Urinary bladder (tissue), 4 donors: ENCODE measurements around the gene PDE4DIP. TPM values are rescaled to one million over a fixed set of nuclear protein-coding genes. Genes with fewer than 3 reads are reported as not detected.
"Not testable (repeated sequence)": the region's sequence is repeated elsewhere in the genome, so short reads cannot be mapped to it uniquely, and the experiment has no call there.

Experiments
- DNase-seq: peaks from one replicate; pipeline ENCODE4 v3.0.0-alpha.2; 2015; ENCODE audit errors: extremely low spot score
- H3K27ac ChIP-seq: one replicate; pipeline ENCODE4 v1.5.1; 2013; ENCODE audit warnings: low read depth, mild to moderate bottlenecking, moderate library complexity
- H3K36me3 ChIP-seq: one replicate; pipeline ENCODE4 v1.6.1; 2013; ENCODE audit warnings: mild to moderate bottlenecking, moderate library complexity; ENCODE audit not compliant: insufficient read depth
- H3K4me1 ChIP-seq: one replicate; pipeline ENCODE4 v1.6.1; 2013; ENCODE audit warnings: mild to moderate bottlenecking, moderate library complexity; ENCODE audit not compliant: insufficient read depth
- H3K4me3 ChIP-seq: one replicate; pipeline ENCODE4 v1.5.1; 2013; ENCODE audit warnings: low read depth, low read length
- WGBS: extraction: QIAGEN DNeasy Blood & Tissue Kit; methylation state at CpG from one replicate; pipeline ENCODE4 v1.1.7; 2013; 5-methylcytosine and 5-hydroxymethylcytosine counted together
- polyA plus RNA-seq: library from polyadenylated mRNA; stranded (reverse); fragments of 200-250 nt; gene quantifications from one replicate; pipeline ENCODE4 v1.2.3, GENCODE V29; 2013
- total RNA-seq: library from RNA; depleted of rRNA; stranded (reverse); fragments of >200 nt; gene quantifications from one replicate; pipeline ENCODE4 v1.2.3, GENCODE V29; 2014
- donor health status: healthy with polysubstance abuse.
- donor health status: healthy.

The PDE4DIP gene
- total RNA-seq: 127 TPM
- polyA plus RNA-seq: 18.1 TPM

DNA sequence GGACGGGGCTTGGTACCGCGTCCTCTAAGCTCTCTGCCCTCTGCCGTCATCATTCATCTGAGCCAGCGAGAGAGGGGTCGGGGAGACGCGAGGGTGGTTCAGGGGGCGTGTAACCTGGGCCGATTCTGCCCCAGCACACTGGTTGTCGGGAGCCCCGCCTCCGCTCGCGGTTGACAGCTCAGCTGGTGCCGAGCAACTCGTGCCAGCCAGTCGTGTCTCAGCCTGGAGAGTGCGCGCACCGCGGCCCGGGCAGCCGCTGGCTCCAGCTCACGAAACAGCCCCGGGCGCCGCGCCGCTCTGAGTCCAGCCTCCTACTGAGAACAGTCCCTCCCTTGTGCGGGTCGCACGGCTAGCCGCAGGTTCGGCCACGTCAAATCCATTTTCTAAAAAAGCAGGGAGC lies at the start of gene PDE4DIP:
Gene PDE4DIP (plus strand): TSS at position 209 of the 400 bp plus-strand sequence. CDS start 347 bp downstream, outside the sequence.
- H3K36me3 ChIP-seq, H3K4me1 ChIP-seq, H3K27ac ChIP-seq, DNase-seq, H3K4me3 ChIP-seq: not testable (repeated sequence)
- 0% methylated on average over 12 of the region's 36 CpGs for WGBS

DNA sequence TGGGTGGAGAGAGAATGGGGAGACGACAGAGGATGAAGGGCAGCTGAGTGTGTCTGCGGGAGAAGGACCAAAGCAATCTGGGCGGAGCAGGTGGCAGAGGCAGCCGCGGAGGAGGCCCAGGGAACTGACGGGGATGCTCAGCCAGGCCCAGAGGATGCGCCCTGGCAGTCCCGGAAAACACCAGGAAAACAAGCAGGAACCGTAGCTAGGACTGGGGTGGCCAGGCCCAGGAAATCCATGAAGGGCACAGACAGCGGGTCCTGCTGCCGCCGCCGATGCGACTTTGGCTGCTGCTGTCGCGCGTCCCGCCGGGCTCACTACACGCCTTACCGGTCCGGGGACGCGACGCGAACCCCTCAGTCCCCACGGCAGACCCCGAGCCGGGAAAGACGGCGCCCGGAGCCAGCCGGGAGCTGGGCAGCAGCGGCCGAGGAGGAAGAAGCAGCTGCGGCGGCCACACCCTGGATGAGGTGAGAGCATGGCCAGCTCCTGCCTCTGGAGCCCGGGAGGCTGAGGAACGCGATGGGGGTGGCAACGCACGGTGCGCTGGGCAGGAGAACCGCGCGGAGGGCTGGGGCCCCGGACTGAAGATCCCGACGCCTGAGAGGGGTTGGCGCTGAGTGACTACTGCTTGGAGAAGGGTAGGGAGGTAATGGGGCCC lies 35.8 kb upstream of the PDE4DIP start:
- H3K4me1 ChIP-seq, H3K36me3 ChIP-seq, H3K4me3 ChIP-seq, DNase-seq, H3K27ac ChIP-seq: not testable (repeated sequence)
- WGBS: no CpG with 5 or more reads among the region's 50 CpGs

DNA sequence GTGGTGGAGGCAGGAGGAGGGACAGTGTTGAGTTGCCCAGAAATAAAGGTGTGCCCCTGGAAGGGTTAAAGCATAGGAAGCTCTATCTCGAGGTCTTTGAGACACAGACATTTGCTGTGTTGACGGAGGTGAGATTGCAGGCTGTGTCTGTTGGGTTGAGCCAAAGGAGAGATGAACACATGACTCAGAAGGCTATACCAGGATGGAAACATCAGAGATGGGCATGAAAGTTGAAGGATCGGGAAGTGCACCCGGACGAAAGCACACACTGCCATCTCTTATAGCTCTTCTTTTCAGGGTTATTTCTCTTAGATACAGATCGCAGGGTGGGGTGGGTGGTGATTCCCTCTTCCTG lies 35.3 kb upstream of the PDE4DIP start:
- WGBS: no CpG with 5 or more reads among the region's 6 CpGs
- H3K36me3 ChIP-seq, H3K4me3 ChIP-seq, DNase-seq, H3K4me1 ChIP-seq, H3K27ac ChIP-seq: not testable (repeated sequence)

DNA sequence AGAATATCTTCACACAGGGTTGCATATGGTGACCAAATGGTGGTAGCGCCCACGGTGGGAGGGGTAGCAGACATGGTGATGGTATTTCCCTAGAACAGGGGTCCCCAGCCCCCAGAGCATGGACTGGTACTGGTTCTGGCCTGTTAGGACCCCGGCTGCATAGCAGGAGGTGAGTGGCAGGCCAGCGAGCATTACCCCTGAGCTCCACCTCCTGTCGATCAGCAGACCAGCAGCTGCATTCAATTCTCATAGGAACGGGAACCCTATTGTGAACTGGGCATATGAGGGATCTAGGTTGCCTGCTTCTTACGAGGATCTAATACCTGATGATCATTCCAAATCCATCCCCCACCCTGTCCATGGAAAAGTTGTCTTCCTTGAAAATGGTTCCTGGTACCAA lies 22.0 kb upstream of the PDE4DIP start:
- H3K36me3 ChIP-seq, H3K4me3 ChIP-seq, DNase-seq, H3K27ac ChIP-seq, H3K4me1 ChIP-seq: not testable (repeated sequence)
- 84% methylated on average over 1 of the region's 7 CpGs for WGBS

DNA sequence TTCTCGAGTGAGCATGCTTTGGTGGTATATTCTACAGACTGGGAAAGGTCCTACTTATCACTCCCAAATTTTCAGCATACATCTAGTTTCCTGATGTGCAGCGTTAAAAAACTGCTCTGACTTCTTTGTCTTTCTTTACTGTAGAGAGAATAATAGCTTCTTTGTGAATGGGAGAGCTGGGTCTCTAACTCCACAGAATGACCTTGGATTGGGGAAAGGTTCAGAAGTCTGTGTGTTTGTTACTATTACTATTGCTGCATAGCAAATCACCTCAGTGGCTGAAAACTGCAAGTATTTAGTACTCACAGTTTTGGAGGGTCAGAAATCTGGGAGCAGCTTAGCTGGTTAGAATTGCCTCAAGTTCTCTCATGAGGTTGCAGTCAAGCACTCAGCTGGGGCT lies 20.4 kb upstream of the PDE4DIP start:
- H3K36me3 ChIP-seq, H3K4me3 ChIP-seq, H3K4me1 ChIP-seq, H3K27ac ChIP-seq, DNase-seq: not testable (repeated sequence)
- no CpG with 5 or more reads among the region's 2 CpGs for WGBS

DNA sequence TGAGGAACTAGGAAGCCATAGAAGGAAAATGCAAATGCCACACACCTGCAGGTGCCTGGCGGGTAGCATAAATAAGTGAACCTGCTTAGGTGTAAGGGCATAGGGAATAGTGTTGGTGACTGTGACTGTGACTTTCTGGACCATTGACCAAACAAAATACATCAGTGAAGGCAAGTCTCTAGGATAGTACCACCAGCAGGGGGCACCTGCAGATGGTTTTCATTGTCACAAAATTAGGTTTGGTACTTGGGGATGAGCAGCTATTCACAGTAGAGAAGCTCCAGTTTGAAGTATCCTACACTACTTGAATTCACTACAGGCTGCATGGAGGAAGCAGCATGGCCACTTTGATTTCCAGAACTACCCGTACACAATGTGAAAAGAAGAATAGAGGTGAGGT lies 19.2 kb upstream of the PDE4DIP start:
- not testable (repeated sequence) for H3K36me3 ChIP-seq, DNase-seq, H3K4me1 ChIP-seq, H3K4me3 ChIP-seq, H3K27ac ChIP-seq
- WGBS: no CpG with 5 or more reads among the region's 2 CpGs

DNA sequence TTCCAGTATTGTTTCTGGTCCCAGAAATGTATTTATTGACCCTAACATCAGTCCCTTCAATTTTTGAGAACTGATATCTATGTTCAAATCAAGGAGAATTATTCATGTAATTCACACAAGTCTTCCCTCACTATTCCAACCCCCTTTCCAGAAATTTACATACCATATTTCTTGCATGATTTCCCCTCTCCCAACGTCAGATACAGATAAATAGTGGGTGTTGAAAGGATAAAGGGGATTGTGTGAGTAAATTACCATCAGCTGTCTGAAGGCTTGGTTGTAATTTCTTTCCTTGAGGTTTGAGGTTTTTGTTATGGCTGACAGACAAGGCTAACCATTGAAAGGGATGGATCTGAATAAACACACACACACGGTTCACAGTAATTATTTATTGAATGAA lies 15.7 kb upstream of the PDE4DIP start:
- 55% methylated on average over 1 of the region's 2 CpGs for WGBS
- H3K4me3 ChIP-seq, DNase-seq, H3K36me3 ChIP-seq, H3K27ac ChIP-seq, H3K4me1 ChIP-seq: not testable (repeated sequence)

DNA sequence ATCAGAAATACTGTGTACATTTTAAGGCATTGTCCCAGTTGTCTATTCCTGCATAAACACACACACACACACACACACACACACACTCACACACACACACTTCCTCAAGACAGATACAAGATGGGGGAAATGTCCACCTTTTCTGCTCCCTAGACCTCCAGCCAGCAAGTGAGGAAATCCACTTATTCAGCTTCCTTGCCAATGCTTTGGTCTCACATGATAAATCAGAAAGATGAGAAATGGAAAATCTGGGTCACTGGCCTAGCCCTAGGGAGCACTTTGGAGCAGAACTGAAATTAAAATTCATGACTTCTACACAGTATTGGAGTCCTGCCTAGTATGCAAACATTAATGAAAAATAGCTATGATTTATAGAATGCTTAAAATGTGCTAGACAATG lies 15.3 kb upstream of the PDE4DIP start:
- DNase-seq, H3K36me3 ChIP-seq, H3K27ac ChIP-seq, H3K4me1 ChIP-seq, H3K4me3 ChIP-seq: not testable (repeated sequence)

DNA sequence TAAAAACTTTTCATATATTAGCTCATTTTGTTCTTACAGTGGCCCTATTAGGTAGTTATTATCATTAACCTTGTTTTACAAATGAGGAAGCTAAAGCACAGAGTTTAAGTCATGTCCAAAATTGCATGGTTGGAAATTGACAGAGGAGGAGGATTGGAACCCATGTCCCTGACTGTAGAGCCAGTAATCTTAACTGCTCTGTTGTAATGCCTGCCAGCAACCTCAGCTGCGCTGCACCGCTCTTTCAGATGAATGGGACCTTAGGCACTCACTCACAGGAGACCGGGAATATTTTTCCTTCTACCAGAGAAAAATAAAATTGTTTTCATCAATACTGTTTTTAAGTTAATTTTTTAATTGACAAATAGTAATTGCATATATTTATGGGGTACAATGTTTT lies 14.9 kb upstream of the PDE4DIP start:
- H3K4me3 ChIP-seq, H3K27ac ChIP-seq, DNase-seq, H3K36me3 ChIP-seq, H3K4me1 ChIP-seq: not testable (repeated sequence)
- WGBS: no CpG with 5 or more reads among the region's 3 CpGs

DNA sequence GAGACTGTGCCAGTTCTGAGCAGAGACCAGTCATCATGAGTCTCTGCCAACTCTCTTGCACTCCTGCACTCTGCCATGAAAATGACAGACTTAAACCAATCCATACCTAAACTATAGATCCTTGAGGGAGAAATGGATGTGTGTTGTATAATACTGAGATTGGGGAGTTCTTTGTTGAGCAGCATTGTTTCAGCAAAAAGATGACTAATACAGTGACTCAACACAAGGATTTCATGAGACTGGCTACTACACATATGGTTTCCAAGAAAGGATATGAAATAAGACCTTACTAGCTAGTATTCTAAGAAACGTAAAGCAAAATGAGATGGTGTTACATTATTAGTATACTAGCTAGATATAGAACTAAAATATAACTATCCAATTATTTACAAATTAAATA lies 3.0 kb upstream of the PDE4DIP start:
- not testable (repeated sequence) for H3K4me3 ChIP-seq, H3K27ac ChIP-seq, DNase-seq, H3K4me1 ChIP-seq, H3K36me3 ChIP-seq
- 90% methylated on average over 1 of the region's 1 CpG for WGBS

DNA sequence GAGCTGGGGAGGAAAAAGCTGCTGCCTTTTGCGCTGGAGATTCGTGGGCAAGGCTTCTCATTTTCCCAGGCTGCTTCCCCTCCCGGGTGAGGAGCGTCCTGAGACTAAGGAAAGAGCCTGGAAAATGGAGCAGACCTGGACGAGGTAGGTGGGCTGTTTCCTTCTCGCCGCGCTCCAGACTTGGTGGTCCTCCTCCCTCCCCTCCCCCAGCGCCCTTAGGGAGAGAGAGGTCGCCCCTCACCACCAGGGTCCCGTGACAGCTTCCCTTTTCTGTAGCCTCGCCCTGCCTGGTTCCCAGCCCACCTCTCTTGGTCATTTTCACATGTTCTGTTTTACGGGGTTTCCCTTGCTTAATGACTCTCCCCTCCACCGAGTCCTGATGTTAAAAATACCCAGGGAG lies 423 bp downstream of the PDE4DIP start:
- WGBS: no CpG with 5 or more reads among the region's 14 CpGs
- H3K4me1 ChIP-seq, H3K36me3 ChIP-seq, DNase-seq, H3K27ac ChIP-seq, H3K4me3 ChIP-seq: not testable (repeated sequence)

DNA sequence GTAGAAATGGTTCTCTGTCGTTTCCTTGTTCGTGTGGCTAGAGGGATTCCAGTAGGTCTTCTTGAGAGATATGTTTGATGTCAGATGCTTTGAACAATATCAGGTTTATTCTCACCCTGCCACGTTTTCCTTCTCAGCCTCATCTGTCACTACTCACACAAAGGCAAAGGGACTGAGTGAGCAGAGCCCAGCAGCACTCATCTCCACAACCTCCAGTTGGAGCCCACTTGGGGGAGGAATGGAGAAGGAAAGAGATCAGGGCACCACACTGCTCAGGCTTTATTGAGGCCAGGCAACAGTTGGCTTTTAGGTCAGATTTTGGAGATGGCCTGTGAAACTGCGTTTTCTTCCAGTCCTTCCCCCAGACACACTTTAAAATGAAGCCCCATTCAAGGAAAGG lies 840 bp downstream of the PDE4DIP start:
- H3K27ac ChIP-seq, DNase-seq, H3K4me1 ChIP-seq, H3K4me3 ChIP-seq, H3K36me3 ChIP-seq: not testable (repeated sequence)
- no CpG with 5 or more reads among the region's 4 CpGs for WGBS

DNA sequence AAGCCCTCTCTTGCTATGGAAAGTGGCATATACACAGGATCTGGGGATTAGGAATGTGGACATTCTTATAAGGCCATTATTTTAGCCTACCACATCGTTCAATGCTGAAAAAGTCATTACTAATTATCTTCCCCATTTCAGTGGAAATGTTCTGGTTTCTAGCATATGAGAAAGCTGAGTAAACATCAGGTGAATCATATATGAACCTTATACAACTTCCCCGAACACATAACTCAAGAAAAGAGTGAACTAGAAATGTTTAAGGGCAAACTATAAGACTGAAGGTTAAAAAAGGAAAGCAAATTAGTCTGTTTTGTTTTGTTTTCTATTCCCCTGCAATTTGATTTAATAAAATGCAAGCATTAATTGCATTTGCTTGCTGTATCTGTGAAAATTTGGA lies 6.1 kb downstream of the PDE4DIP start:
- not testable (repeated sequence) for H3K36me3 ChIP-seq, DNase-seq, H3K27ac ChIP-seq, H3K4me3 ChIP-seq, H3K4me1 ChIP-seq
- no CpG with 5 or more reads among the region's 2 CpGs for WGBS

DNA sequence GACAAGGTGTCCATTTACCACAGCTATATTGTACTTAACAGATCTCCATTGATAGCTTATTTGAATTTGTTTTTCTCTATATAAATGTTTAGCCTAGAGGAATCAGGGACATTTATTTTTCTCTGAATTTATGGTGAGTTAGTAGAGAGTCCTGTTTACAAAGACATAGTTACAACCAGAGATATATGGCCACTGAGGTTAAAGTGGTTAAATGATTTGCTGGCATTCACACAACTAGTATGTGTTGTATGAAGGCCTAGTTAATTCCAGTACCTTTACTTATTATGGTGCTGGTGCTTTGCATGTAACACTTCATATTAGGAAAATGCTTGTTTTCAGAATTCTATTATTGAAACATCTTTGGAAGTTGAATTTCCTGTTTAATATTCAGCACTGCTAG lies 6.6 kb downstream of the PDE4DIP start:
- DNase-seq, H3K27ac ChIP-seq, H3K36me3 ChIP-seq, H3K4me1 ChIP-seq, H3K4me3 ChIP-seq: not testable (repeated sequence)

DNA sequence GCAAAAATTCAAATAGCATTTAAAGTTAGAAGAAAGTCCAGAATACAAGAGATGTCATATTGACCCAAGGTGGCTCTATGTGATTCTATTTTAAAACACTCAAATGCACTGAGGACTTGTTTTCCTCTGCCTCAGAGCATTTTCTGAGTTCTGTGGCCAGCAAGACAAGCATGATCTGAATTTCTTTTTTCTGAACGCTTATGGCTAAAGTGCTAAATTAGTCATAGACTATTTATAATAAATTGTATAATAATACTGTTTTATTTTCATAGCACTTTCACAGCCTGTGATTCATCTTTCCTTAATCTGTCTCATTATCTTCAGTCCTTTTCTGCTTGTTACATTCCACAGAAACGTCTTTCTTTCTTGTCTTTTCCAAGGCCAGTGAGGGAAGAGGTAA lies 7.5 kb downstream of the PDE4DIP start:
- WGBS: no CpG with 5 or more reads among the region's 2 CpGs
- DNase-seq, H3K36me3 ChIP-seq, H3K27ac ChIP-seq, H3K4me1 ChIP-seq, H3K4me3 ChIP-seq: not testable (repeated sequence)
